ENCODE data around the gene EME1.

EME1 gene

DNA sequence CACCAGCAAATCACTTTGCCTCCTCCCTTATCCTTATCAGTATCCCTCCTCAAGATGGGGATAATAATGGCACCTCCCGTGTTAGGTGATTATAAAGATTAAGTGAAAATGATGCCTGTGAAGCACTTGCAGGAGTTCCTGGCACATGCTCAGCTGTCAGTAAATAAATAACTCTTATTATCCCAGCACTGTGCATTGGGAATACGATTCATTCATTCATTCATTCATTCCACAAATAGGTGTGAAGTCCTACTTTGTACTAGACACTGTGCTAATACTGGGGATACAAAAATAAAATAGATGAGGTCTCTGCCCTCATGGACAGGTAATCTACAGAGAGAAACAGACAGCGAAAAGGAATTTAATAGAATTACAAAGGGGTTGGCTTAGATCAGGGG lies 25.1 kb upstream of the EME1 start:
- no peak for DNase-seq (ENCODE audit: low spot score)

DNA sequence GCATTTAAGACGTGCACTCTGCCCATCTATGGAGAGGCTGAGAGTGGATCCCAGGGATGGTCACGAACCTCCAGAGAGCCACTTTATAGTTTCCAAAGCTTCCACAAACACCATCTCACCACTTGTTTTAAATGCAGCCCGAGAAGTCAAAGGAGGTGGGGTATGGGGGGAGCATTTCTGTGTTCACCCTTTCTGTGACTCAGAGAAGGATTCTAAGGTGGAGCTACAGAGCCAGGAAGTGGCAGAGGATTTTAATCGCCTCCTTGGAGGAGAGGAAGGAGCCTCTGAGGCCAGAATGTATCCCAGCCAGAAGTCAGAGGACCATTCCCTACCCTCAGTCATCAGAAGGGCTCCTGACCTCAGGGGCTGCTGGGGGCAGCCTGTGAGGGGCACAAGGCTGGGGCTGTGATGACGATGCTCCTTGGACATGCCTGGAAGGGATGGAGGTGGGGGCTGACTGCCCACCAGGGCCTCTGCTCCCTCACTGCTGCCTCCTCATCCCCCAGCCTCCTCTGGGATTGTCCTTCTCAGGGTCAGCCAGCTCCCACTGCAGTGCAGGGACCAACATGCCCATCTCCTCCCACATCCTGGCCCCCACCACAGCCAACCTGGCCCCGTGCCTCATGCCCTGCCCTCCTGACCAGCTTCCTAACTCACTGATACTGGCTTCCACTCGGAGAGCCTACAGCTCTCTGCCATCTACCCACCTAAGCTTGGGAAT lies 24.3 kb upstream of the EME1 start:
- DNase-seq (ENCODE audit: low spot score), result no peak

DNA sequence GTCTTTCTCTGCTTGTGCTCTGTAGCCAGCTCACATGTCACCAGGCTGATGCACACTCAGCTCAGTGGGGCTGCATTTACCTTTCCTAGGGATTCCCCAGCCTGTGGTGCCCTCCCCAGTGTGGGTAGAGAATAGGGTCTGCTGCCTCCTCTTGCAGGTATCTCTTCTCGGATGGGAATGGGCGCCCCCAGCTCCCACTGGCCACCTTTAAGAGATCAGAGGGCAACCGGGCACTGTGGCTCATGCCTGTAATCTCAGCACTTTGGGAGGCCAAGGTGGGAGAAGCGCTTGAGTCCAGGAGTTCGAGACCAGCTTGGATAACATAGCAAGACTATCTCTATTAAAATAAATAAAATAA lies 23.8 kb upstream of the EME1 start:
- no peak for DNase-seq (ENCODE audit: low spot score)

DNA sequence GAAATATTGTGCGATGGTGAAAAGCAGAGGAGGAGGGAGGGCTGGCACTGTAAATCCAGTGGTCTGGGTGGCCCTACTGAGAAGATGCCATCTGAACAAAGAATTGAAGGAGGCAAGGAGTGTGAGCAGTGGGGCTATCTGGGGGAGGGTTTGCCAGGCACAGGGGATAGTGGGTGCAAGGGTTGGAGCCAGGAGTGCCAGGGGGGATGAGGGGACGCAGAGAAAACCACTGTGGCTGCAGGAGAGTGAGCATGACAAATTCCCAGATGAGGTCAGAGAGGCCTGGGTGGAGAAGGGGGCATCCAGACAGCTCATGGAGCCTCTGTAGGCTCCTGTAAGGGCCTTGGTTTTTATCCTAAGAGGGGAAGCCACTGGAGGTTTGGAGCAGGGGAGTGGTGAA lies 22.3 kb upstream of the EME1 start:
- no peak for DNase-seq (ENCODE audit: low spot score)

GRCh38 chr17:50352072-50352692 lies 20.8 kb upstream of the EME1 start:
- no peak for DNase-seq (ENCODE audit: low spot score)

GRCh38 chr17:50352693-50353599 lies 20.1 kb upstream of the EME1 start:
- no peak for DNase-seq (ENCODE audit: low spot score)

DNA sequence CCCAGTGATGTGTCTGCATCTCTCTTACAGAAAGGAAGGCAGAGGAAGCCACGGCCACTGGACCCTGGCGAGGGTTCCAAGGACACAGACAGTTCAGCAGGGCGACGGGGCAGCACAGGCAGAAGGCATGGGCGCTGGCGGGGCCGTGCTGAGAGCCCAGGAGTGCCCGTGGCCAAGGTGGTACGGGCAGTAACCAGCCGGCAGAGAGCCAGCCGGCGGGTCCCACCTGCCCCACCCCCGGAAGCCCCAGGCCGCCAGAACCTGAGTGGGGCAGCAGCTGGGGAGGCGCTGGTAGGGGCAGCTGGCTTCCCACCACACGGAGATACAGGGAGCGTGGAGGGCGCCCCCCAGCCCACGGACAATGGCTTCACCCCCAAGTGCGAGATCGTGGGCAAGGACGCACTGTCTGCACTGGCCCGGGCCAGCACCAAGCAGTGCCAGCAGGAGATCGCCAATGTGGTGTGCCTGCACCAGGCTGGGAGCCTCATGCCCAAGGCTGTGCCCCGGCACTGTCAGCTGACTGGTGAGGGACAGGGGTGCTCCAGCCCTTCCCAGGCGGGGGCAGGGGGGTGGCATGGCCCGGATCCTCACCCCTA lies 19.3 kb upstream of the EME1 start:
- no peak for DNase-seq (ENCODE audit: low spot score)

DNA sequence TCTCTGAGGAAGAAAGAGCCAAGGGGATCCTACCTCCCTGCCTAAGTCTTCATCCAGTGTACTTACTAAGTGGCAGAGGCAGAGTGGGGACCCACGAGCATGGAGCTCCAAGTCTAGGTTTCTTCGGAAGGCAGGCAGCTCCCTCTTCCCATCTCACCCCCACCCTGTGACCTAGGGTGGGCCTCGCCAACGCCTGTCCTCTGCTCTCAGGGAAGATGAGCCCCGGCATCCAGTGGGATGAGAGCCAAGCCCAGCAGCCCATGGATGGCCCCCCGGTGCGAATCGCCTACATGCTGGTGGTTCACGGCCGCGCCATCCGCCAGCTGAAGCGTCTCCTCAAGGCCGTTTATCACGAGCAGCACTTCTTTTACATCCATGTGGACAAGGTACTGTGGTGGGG lies 18.8 kb upstream of the EME1 start:
- DNase-seq (ENCODE audit: low spot score), result no peak

GRCh38 chr17:50354776-50355175 lies 18.3 kb upstream of the EME1 start:
- no peak for DNase-seq (ENCODE audit: low spot score)

GRCh38 chr17:50355336-50355700 lies 17.7 kb upstream of the EME1 start:
- DNase-seq (ENCODE audit: low spot score), result no peak

DNA sequence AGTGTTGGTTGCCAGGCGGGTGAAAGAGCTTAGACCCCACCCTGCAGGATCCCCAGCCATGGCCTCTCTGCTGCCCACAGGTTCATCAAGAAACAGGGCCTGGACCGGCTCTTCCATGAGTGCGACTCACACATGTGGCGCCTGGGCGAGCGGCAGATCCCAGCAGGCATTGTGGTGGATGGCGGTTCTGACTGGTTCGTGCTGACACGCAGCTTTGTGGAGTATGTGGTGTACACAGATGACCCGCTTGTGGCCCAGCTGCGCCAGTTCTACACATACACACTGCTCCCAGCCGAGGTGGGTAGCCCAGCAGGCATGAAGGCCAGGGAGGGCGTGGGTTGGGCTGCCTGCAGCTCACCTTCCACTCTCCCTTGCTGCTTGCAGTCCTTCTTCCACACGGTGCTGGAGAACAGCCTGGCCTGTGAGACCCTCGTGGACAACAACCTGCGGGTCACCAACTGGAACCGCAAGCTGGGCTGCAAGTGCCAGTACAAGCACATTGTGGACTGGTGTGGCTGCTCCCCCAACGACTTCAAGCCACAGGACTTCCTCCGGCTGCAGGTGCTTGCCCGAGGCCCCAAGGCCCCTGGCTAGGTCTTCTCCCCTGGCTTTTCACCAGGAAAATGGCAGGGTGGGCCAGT lies 17.2 kb upstream of the EME1 start:
- DNase-seq (ENCODE audit: low spot score), result no peak

DNA sequence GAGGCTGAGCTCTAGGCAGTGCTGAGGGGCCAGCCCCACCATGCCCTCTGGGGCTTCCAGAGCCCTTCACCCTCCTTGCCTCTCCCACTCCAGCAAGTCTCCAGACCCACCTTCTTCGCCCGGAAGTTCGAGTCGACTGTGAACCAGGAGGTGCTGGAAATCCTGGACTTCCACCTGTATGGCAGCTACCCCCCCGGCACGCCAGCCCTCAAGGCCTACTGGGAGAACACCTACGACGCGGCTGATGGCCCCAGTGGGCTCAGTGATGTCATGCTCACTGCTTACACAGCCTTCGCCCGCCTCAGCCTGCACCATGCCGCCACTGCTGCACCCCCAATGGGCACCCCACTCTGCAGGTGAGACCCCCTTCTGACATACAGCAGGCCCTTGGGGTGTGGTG lies 16.6 kb upstream of the EME1 start:
- DNase-seq (ENCODE audit: low spot score), result no peak

- DNase-seq (ENCODE audit: low spot score), result no peak
Observed at GRCh38 chr17:50356892-50357510, 16.0 kb upstream of the EME1 start.

- no peak for DNase-seq (ENCODE audit: low spot score)
Observed at GRCh38 chr17:50358177-50358576, 14.9 kb upstream of the EME1 start.

DNA sequence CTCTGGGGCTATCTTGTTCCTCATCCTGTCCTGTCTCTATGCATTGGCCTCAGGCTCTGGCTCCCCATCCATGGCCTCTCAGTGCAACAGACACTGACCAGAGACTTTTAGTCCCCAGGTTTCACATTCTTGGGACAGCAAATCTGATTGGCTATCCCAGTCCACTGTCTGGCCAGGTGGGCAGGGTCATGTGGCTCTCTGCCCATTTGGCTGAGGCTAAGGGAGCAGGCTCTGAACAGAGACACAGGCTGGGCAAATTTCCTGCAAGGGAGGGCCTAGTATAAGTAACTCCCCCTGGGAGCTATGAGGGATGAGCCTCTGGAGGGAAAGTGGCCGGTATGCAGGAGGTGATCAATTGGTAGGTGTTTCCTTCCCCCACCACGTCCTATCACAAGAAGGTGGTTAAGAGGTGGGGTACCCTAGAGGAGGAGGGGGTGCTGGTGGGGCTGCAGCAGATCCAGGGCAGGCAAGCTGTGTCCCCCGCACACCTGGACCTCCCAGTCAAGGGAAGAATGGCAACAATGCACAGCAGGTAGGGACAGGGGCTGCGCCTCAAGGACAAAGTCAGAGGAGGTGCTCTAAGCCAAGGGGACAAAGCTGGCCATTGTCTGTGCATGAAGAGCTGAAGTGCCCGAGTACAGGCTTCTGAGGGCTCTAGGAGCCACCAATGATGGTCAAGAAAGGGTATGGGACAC lies 13.9 kb upstream of the EME1 start:
- DNase-seq (ENCODE audit: low spot score), result no peak

DNA sequence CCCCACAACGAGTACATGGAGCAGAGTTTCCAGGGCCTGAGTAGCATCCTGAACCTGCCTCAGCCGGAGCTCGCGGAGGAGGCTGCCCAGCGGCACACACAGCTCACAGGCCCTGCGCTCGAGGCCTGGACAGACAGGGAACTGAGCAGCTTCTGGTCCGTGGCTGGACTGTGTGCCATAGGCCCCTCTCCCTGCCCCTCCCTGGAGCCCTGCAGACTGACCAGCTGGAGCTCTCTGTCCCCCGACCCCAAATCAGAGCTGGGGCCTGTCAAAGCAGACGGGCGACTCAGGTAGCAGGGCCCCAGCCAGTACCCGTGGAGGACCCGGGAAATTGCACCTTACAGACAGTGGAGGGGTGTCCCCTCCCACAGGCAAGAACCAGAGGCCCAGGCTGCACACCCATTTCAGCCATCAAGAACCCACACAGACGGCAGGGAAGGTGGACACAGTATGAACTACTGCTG lies 13.0 kb upstream of the EME1 start:
- no peak for DNase-seq (ENCODE audit: low spot score)

GRCh38 chr17:50360486-50361115 lies 12.4 kb upstream of the EME1 start:
- no peak for DNase-seq (ENCODE audit: low spot score)

DNA sequence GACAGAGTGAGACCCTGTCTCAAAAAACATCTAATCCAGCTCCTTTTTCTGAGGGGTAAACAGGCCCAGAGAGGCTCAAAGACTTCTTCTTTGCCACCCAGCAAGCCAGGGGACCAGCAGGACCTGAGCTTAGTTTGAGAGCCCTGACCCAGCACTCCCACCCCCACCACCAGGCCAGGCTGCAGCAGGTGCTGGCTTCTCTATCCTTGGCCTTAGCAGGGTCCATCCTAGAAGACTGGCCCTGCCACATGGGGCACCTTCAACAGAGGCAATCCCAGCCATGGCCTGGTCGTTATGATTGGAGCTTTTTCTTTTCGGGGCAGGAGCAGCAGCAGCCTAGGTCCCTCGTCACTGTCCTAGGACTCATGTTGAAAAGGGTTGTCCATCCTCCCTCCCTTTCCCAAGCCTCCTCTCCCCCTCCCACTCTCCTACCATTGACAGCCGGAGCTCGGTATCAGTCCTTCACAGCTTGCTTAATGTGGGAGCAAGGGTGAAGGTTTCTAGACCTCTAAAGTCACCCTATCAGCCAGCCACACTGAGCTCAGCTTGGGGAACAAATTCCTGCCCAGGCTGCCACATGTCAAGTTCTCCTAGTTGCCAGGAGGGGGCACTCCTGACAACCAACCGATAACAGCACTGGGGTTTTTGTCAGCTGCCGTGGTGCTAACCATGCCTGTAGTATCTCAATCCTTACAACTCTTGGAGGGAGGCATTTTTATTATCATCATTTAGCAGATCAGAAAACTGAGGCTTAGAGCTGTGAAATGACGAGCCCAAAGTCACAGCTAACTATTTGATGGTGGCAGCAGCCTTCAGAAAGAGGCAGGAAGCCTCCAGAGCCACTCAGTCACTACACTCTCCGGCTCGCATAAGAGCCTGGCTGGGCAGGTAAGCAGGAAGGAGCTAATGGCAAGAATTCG lies 11.2 kb upstream of the EME1 start:
- DNase-seq (ENCODE audit: low spot score), result peak; percentile 62

DNA sequence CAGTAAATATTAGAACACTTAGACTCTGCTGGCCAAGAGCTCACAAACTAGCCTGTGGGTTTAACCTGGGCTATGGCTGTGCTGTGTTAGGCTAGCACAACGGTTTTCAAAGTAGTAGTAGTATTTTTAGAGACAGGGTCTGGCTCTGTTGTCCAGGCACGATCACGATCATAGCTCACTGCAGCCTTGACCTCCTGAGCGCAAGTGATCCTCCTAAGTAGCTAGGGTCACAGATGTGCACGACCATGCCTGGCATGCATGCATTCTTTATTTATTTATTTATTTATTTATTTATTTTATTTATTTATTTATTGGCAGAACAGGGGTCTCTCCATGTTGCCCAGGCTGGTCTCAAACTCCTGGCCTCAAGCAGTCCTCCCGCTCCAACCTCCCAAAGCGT lies 10.4 kb upstream of the EME1 start:
- no peak for DNase-seq (ENCODE audit: low spot score)

Measured in CD4-positive, alpha-beta T cell treated with Interleukin-6 at 100 ng/mL for 8 hours (primary cell).